Activated CD4-positive, alpha-beta T cell treated with anti-CD3 and anti-CD28 coated beads for 4 hours (primary cell): ENCODE results near the gene SFMBT1.
A peak's percentile ranks its signal among the peaks of the same experiment; 100 is the strongest.

Source experiments
- DNase-seq, 2 donors: peaks; one replicate each; pipeline ENCODE4 v3.0.0-alpha.2; 2020

SFMBT1 gene

DNA sequence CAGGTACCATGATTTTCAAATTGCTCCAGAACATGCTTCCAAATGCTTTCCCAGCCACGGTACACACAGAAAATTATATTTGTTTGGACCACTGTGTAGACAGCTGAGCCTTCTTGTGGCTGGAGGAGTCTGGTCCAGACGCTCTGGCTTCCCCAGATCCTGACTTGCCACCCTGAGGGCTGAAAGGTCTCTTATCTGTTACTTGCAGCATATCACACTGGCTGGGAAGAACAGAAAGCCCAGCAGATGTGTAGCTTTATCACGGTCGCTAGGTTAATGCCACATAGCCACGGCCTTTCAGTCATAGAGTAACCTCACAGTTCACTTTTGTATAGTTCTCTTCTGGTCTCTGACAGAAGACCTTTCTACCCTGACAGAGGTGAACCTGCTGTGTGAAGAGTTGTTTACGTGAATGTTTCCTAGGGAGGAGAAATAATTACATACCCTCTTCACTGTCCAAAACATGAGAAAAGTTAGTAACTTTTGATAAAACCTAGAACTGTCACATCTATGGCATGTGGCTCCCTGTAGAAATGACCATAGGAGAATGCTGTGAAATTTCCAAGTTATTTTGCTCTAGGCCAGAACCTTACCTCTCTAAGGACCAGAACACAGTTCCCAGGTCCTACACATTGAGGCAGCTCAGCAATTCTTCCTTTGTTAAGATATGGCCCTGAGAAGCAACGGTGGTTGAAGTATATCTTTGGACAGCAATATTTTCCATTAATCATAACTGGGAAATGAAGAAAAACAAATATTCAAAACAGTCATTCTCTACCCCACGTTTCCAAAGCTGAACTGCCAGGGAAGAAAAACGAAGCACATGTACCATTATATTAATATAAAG, 132.8 kb downstream of the SFMBT1 start:
- no peak for DNase-seq

DNA sequence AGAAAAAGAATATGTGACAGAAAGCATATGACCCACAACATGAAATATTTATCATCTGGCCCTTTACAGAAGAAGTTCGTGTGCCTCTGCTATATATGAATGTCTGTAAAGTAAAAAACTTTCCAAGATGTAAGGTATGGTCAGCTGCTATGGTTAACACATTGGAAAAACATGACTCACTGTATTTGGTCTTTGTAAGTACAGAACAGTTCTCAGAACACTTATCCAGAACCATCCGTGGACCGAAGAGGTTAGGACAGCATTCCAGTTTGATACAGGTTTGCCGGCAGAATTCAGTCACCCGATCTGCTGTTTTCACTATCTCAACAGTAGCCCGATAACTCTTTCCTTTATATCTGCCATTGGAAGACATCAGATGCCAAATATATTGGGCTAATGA, 135.1 kb downstream of the SFMBT1 start:
- DNase-seq: no peak

DNA sequence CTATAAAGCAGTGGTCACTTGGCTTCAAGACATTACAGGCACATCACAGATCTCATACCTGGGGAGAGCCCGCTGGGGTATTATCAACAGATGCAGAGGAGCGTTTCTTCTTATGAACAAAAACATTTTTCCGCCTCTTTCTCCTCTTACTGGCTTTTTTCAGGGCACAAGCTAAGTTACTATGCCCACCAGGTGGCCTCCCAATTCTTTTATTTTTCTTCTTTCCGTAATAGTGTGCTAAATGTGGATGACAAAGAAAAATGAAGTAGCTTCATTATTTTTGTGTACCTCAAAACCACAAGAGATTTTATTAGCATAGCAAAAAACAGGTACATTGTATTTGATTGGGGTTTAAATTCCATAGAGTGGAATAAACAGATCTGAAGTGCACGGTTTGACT, 138.4 kb downstream of the SFMBT1 start:
- no peak for DNase-seq

DNA sequence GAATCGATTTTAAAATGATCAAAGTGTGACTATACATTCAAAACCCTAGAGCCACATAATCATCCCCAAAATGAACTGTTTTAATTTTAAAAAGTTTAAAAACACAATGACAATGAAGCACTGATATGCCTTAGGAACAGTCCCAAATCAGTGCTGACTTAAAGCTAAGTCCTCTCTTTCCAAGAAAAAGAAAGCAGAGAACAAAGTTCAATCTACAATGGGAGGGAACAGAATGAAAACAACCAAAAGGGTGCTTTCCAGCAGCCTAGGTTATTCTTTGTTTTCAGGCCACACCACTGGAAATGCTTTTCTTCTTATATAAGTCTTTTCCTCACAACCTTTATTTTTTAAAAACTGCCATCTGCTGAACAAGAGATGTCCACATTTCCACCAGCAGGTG, 141.3 kb downstream of the SFMBT1 start:
- DNase-seq: no peak

DNA sequence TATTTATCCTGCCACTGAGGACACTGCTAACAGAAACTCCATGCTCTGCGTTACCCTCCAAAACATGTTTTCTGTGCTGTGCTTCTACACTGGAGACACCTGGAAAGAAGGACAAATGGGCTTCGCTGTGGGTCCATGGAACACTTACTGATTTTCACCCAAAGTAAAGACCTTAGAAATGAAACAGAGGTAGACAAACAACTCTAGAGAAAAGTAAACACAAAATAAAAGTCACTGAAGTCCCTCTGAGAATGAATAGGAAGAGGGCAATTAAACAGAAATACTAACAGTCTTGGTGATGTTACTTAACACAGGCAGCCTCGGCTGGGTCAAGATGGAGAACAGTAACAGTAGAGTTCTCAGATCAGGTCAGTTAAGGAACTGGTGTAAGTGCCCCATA, 141.9 kb downstream of the SFMBT1 start:
- DNase-seq: no peak

DNA sequence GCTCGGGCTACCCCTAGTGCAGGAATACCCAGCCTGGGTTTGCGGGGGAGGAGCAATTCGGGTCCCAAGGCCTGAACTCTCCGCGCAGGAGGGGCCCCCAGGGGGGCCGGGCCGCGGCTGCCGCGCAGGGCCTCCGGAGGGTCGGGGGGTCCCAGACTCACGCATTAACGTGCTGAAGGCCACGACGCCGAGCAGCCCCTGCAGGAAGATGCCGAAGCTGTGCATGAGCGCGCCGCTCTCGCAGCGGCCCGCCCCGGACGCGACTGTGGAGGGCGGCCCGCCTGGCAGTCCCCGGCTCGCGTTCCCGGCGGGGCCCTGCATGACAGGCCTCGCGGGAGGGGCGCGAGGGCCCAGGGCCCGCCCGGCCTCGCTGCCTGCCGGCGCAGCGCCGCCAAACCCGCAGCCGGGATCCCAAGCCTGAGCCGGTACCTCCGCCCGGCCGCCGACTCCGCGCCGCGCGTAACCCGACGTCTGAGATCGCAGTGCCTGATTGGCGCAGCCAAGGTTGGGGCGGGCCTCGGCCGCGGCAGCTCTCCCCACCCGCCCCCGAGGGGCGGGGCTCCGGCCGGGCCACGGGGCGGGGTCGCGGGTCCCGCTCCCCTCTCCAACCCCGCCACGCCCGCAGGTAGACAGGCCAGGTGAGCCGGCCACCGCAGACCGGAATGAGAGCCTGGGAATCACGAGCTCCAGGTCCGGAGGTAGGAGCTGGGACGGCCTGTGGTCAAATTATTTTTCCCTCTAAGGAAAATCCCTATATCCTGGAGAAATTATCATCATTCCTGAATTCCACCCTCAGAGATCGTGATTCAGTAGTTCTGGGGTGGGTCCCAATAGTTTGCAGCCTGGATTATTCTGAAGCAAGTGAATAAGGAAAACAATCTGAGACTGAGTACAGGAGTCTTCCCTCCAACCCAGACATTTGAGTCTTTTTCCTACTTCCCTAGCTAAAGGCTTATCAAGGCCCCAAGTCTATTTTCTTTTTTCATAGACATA, 148.4 kb downstream of the SFMBT1 start, which contains the start of gene STIMATE:
Gene STIMATE, minus strand, starts transcription at position 419 of the 993 bp plus-strand sequence. Its CDS starts 98 bp downstream, at position 321.
- peak; percentile 81 for DNase-seq

DNA sequence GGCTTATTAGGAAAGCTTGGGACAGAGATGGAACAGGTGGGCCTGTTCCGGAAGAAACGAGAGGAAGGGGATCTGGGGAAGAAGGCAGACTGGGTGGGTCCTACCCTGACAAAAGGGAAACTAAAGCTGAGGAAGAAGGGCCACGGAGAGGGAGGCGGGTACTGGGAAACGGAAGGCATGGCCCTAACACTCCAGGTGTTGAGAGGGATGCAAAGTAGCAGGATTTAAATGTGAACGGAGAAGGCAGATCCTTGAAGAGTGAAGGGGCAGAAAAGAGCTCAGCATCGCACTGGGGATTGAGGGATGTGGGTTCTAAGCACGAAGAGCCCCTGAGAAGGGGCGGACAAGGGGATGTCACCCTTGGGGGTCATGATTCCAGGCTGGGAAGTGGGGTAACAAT, 149.3 kb downstream of the SFMBT1 start:
- no peak for DNase-seq

DNA sequence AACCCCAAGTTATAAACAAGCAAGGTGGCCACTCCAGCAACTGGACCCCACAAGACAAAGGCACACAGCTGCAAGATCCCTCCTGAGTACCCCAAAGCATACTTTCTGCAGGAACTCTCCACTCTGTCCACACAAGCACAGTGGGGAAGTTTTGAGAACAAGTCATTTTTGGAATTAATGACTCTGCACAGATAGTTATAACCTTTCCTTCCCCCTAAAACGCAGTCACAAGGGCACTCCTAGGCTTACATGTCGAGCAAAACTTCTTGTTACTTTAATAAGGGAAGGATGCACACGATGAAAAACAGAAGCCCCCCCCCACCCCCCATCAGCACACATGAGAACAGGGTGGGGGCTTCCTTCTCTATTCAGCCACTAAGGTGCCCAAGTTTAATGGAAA, 149.7 kb downstream of the SFMBT1 start:
- no peak for DNase-seq

DNA sequence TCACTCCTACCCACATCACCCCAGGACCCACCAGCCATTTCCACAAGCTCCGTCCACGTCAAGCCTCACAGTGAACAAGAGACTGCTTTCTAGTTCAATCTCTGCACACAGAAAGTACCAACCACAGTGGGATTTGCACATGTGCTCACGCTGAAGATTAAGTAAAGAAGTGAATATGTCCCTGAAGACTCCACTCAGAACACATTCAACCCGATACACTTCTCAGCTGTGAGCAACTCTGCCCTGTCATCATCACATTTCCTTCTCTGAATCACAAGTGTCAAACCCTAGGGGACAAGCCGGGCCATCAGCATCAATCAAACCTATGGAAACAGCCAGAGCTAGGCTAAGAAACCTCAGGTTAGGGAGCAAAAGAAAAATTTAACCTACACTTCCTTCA, 150.5 kb downstream of the SFMBT1 start:
- DNase-seq: no peak

DNA sequence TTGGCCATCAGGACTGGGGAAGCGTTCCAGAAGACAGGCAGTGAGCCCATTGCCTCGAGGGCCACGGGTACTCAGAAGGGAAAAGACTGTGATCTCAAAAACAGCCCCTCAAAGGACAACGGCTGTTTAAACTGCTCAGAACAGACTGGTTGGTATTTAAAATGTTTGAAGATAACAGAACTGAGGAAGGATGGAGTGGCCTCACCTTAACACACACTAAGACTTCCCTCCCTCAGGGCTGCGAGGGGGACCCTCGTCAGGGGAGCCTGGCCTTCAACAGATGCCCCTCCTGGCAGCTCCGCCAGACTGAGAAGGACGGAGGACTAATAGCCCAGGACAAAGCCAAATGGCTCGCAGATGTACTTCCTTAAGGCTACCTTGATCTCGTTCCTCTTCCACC, 151.1 kb downstream of the SFMBT1 start:
- DNase-seq: no peak

DNA sequence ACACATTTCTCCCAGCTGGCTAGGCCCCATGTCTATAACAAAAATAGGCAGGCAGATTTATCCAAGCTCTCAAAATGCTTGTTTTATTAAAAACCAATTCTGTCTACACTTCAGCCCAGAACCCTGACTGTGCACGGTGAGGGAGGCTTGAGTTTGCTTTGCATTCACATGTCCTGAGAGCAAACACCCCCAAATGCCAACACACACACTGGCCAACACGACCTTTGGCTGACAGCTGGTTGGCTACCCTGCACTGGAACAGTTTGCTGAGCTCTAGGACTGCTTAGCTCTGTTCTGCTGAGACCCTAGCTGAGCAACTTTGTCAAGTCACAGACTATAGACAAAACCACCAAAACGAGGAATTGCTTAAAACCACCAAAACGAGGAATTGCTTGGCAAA, 152.2 kb downstream of the SFMBT1 start:
- DNase-seq: no peak

DNA sequence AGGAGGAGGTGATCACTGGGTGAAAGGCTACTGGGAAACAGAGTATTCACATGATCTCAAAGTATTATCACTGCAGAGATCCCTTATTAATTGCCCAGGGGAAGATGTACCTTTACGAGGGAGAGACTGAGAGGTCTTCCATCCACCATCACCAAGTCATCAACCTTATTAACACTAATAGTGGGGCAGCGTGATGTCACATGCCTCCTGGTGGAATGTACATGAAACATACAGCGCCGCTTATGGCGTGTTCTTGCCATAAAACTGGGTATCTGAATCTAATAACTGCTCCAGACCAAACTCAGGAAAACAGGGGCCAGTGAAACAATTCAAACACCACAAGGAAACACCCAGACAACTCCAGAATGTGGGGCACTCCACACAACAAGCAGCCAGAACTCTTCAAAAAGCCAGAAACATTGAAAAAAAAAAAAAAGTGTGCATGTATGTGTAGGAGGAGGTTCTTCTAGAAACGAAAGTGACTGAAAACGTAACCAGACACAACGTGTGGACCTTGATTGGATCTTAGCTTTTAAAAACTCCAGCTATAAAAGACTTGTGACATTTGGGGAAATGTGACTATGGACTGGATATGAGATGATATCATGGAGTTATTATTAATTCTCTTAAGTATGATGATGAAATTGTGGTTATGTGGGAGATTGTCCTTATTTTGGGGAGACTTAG, 153.1 kb downstream of the SFMBT1 start:
- DNase-seq: peak; percentile 33 to 39

DNA sequence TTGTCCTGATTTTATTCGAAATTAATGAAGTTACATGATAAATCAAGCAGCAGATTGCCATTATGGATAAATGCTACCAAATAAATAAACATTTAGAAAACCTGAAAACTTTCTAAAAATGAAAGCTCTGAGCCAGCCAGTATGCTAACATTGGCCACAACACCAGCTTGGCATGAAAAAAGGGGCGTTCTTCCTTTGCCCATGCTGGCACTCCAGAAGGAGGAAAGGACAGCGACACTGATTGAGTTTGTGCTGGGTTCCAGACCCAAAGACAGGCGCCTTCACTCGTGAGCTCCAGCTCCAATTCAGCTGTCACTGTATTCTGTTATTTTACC, 153.6 kb downstream of the SFMBT1 start:
- DNase-seq: no peak

DNA sequence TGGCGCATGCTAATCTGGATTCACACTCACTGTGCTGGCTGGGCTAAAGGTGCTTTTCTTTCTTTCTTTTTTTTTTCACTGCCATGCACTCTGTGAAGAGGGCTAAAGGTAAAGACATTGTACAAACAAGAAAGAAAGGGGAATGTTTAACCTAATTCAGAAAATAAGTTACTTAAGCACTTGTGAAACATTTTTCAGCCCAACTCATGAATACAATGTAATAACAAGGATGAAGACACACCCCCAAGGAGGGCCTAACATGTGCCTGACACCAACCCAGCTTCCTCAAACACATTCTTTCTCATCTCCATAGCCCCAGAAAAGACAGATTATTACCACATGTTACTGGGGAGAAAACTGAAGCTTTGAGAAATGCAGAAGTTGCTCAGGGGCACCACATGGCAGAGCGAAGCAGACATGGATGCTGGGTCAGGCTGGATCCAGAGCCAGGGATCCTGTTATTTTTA, 154.2 kb downstream of the SFMBT1 start:
- DNase-seq: no peak

DNA sequence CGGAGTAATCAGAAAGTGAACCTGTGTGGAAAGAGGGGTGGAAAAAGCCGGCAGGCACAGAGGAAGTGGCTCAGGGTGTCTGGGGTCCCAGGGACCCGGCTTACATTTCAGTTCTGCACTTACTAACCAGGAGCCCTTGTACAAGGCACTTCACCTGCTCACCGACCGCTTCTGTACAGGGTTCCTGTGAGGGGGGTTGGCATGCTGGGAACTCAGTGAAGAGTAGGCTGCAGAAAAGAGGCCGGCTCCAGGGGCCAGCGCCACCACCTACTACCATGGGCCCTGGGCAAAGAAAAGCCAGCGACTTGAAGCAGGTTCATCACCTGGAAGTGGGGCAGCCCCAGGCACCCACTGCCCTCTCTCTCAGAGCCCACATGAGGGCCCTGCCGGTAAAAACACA, 154.7 kb downstream of the SFMBT1 start:
- DNase-seq: peak in 1 of 2 donors; percentile 19

DNA sequence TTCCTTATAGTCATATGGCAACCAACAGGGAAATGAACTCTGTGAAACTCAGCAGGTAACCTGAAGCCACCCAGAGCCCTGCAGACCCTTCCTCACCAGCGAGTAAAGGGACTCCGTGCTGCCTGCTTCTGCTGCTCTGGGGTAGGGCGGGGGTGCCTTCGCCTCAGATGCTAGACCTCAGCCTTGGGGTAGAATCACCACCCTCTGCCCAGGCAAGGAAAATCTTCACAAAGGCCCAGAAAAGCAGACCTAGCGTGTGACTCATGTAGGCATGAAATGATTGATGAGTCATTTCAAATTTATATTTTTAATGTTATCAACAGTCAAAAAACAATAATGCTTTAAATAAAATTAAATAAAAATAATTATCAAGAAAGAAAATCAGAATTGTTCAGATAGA, 155.1 kb downstream of the SFMBT1 start:
- peak; percentile 32 to 37 for DNase-seq

DNA sequence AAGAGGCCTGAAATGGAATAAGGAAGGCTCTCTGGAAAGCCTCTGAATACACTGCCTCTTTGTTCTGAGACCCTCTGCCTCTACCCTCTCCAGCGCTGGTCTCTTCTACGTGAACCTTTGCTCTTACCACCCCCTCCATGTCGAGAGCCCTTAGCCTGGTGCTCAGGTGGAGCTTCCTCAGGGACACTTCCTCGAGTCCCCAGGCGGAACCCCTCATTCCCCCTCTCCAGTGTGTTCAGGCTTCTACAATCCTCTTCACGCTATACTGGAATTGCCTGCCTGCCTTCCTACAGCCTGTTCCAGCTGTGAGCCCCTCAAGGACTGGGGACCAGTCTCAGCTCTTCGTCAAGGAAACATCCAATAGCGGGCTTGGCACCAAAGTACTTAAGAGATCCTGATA, 156.0 kb downstream of the SFMBT1 start:
- no peak for DNase-seq

DNA sequence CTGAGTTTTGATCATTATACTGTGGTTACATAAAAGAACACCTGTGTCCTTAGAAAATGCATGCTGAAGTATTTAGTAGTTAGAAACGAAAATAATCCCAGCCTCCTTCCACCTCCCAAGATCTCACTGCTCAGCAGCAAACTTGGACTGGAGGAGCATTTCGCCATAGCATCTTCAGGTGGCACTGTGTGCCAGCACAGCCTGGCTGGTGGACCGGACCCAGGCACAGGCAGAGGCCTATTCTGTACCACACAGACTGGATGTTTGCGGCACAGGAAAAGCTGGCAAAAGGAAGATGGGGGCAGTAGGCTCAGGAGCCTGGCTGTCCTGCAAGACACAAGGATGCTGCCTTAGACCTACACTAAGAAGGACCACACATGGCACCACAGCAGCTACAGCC, 158.7 kb downstream of the SFMBT1 start:
- DNase-seq: no peak

DNA sequence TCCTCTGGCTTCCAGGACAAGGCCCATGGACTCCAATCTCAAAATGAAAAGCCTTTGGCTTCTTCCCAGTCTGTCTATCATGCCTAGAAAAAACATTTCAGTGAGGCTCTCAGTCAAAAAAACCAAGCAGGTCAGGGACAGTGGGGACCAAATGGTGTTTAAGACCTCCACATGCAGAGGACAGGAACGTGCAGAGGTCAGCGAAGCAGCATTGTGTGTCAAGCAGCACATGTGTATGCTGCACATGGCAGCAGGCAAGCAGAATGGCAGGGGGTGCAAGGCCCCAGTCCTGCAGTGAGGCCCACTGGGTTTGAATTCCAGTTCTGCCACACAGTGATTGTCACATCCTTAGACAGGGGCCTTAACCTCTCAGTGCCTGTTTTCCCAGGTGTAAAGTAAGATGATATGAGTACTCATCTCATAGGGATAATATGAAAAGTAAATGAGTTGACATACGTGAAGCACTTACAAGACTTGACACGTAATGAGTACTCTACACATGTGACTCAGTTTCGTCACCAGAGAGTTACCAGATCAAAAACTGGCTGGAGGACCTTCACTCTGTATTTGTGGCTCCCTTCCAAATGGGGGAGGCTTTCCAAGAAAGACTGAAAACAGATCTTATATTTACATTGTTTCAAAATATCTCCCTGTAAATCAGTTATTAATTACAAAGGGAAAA, 159.7 kb downstream of the SFMBT1 start:
- no peak for DNase-seq

DNA sequence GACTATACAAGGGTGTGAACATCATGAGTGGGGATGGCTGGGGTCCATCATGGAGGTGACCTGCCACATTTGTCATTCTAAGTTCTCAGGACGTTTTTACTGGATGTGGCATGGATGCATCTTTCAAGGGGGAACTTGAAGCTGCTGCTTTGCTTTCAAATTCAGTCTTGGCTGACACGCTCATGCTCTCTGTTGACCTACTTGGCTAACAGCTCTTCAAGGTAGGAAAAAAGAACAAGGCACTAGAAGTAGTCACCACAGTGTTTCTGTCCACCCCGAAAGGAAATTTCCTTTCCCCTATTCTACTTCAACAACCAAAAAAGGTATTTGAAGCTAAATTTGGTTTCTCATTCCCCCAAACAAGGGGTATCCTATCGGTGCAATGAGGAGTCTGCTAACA, 163.5 kb downstream of the SFMBT1 start:
- DNase-seq: no peak

DNA sequence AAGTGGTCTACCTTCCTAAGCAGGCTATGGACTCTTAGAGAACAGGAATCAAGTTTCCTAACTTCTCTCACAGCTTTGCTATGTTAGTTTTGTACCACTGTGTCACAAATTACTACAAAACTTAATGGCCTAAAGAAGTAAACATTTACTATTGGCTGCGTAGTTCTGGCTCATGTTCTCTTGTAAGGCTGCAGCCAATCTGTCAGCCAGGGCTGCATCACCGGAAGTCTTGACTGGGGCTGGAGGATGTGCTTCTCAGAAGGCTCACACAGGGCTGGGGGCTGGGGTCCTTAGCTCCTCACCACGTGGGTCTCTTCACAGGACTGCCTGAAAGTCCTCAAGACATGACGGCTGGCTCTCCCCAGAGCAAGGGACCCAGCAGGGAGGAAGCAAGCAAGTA, 164.0 kb downstream of the SFMBT1 start:
- no peak for DNase-seq

DNA sequence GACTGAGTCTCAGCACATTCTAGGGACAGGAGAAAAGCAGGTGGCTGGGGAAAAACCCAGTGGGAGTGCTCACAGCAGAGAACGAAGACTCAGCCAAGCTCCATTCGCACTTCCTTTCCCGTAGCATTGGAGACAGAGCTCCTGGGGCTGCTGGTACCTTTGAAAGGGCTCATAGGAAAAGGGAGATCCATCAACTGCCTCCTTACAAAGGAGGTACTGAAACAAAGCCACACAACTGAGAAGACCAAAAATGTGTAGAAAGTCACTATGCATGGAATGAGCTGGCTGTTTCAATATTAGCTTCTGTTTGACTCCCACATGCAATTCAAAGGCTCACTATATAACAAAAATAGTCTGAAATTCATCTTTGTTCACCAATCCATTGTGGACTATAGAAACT, 165.4 kb downstream of the SFMBT1 start:
- no peak for DNase-seq

DNA sequence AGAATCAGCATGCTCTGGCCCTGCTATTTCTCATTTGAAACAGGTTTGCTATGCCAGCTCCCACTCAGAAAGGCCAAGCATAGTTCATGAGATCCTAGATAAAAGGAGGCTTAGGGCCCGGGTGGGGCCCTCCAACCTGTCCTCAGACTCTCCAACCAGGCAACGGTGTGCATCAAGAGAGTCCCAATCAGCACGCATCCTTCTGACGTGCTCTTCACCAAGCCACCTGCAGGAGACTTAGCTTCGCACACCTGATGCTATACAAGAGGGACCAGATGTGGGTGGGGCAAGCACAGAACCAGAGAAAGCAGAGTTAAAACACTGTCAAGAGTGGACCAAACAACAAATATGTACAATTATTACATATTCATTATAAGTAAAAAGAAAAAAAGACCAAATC, 165.8 kb downstream of the SFMBT1 start:
- no peak for DNase-seq
